ENCODE results near the gene SPRED3. TPM values are rescaled to one million over a fixed set of nuclear protein-coding genes. Genes with fewer than 3 reads are reported as not detected.

SPRED3 gene
- total RNA-seq, 1 donor from 2014 or later = 8.7 TPM

DNA sequence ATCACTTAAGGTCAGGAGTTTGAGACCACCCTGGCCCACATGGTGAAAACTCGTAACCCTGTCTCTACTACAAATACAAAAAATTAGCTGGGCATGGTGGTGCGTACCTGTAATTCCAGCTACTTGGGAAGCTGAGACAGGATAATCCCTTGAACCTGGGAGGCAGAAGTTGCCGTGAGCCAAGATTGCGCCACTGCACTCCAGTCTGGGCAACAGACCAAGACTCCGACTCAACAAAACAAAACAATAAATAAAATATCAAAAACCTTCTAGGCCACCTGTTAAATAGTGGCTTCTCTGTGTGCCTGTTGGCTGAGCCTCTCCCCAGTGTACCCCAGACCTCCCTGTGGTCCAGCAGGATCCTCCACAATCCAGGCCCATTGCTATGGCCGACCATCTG lies 17.4 kb upstream of the SPRED3 start:
- DNase-seq = no peak
- TF ChIP-seq, protein P1, sequence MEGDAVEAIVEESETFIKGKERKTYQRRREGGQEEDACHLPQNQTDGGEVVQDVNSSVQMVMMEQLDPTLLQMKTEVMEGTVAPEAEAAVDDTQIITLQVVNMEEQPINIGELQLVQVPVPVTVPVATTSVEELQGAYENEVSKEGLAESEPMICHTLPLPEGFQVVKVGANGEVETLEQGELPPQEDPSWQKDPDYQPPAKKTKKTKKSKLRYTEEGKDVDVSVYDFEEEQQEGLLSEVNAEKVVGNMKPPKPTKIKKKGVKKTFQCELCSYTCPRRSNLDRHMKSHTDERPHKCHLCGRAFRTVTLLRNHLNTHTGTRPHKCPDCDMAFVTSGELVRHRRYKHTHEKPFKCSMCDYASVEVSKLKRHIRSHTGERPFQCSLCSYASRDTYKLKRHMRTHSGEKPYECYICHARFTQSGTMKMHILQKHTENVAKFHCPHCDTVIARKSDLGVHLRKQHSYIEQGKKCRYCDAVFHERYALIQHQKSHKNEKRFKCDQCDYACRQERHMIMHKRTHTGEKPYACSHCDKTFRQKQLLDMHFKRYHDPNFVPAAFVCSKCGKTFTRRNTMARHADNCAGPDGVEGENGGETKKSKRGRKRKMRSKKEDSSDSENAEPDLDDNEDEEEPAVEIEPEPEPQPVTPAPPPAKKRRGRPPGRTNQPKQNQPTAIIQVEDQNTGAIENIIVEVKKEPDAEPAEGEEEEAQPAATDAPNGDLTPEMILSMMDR (IDR thresholded peaks at IDR 0.05; ENCODE audit: partially characterized antibody, unreplicated experiment) = no peak
- Mint-ChIP-seq H3K27ac (ENCODE audit: unreplicated experiment) (no peak overlapping the region), H3K4me1 (ENCODE audit: low read depth, unreplicated experiment) (peaks cover 13% of the 10 kb centered on the region), H3K4me3 (ENCODE audit: unreplicated experiment) (no peak overlapping the region), H3K36me3 (ENCODE audit: unreplicated experiment) (peaks cover 5% of the 10 kb centered on the region), H3K27me3 (ENCODE audit: unreplicated experiment) (peaks cover 12% of the 10 kb centered on the region), H3K9me3 (ENCODE audit: unreplicated experiment) (peaks cover 18% of the 10 kb centered on the region)

DNA sequence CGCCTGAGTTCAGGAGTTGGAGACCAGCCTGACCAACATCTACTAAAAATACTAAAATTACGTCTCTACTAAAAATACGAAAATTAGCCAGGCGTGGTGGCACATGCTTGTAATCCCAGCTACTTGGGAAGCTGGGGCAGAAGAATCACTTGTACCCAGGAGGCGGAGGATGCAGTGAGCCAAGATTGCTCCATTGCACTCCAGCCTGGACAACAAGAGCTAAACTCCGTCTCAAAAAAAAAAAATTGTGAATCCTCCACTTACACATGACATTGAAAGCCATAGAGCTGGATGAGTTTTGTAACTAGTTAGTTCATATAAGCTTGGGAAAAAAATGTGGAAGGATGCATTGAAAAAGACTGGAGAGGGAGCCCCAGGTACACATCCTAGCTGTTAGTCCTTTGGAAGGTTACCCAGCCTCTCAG lies 14.6 kb upstream of the SPRED3 start:
- DNase-seq = no peak
- H3K27me3 Mint-ChIP-seq (ENCODE audit: unreplicated experiment) = peaks cover 9% of the 10 kb centered on the region
- H3K27ac Mint-ChIP-seq (ENCODE audit: unreplicated experiment) = peak overlapping the region; percentile 97
- peaks cover 14% of the 10 kb centered on the region for H3K4me1 Mint-ChIP-seq (ENCODE audit: low read depth, unreplicated experiment)
- peak overlapping the region; percentile 97 for H3K4me3 Mint-ChIP-seq (ENCODE audit: unreplicated experiment)
- TF ChIP-seq, protein P1 (IDR thresholded peaks at IDR 0.05; ENCODE audit: partially characterized antibody, unreplicated experiment) = no peak
- peaks cover 5% of the 10 kb centered on the region for H3K36me3 Mint-ChIP-seq (ENCODE audit: unreplicated experiment)
- peaks cover 14% of the 10 kb centered on the region for H3K9me3 Mint-ChIP-seq (ENCODE audit: unreplicated experiment)

DNA sequence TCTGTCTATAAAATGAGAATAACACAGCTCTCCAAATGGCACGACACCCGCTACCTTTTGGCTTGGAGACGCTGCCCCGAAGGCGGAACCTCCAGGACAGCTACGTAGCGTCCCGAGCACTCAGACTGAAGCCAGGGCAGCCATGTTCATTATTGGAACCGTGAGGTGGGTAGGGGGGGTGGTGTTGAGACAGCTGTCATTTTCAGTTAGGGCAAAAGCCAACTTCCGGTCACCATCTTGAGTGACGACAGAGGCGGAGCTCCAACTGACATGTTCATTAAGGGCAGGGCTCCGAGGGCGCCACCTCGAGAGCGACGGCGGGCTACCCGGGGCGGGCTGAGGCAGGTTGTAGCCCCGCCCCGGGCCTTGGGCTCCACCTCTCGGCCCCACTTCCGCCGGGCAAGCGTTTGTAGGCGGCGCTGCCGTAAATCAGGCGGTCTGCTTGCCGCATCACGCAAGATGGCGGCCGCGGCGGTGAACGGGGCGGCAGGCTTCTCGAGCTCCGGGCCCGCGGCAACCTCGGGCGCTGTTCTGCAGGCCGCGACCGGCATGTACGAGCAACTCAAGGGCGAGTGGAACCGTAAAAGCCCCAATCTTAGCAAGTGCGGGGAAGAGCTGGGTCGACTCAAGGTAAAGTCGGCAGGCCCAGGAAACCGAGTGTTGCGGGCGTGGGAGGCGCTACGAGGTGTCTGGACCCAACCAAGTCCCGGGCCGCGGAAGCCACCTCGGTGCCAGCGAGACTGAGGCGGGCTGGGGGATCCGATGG lies 14.0 kb upstream of the SPRED3 start, which contains the start of gene PSMD8:
Gene PSMD8 (plus strand): TSS at position 240 of the 766 bp plus-strand sequence. CDS start 31 bp downstream, at position 271.
- TF ChIP-seq, protein P1 (IDR thresholded peaks at IDR 0.05; ENCODE audit: partially characterized antibody, unreplicated experiment) = no peak
- Mint-ChIP-seq H3K9me3 (ENCODE audit: unreplicated experiment) (peaks cover 14% of the 10 kb centered on the region), H3K4me3 (ENCODE audit: unreplicated experiment) (peak within 1 kb of the TSS; percentile 97), H3K4me1 (ENCODE audit: low read depth, unreplicated experiment) (peaks cover 14% of the 10 kb centered on the region), H3K36me3 (ENCODE audit: unreplicated experiment) (peaks cover 5% of the 10 kb centered on the region), H3K27ac (ENCODE audit: unreplicated experiment) (peak within 1 kb of the TSS; percentile 97), H3K27me3 (ENCODE audit: unreplicated experiment) (peaks cover 9% of the 10 kb centered on the region)
- DNase-seq = peak; percentile 98

DNA sequence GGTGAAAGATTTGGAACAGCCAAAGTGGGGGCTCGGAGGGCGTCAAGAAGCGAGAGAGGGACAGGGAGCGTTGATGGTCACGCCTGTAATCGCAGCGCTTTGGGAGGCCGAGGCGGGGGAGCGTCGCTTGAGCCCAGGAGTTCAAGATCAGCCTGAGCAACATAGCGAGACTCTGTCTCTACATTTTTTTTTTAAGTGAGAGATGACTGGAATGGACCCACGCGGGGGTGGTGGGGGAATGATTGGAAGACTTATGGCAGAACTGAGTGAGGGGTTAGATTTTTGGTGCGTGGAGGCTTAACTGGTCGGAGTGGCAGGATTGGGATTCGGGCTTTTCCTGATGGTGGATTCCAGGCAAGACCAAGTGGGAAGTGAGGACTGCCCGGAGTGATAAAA lies 13.4 kb upstream of the SPRED3 start:
- H3K9me3 Mint-ChIP-seq (ENCODE audit: unreplicated experiment) = peaks cover 14% of the 10 kb centered on the region
- TF ChIP-seq, protein P1 (IDR thresholded peaks at IDR 0.05; ENCODE audit: partially characterized antibody, unreplicated experiment) = no peak
- H3K27ac Mint-ChIP-seq (ENCODE audit: unreplicated experiment) = peak overlapping the region; percentile 93
- peaks cover 5% of the 10 kb centered on the region for H3K36me3 Mint-ChIP-seq (ENCODE audit: unreplicated experiment)
- DNase-seq = no peak
- H3K4me3 Mint-ChIP-seq (ENCODE audit: unreplicated experiment) = peak overlapping the region; percentile 97
- H3K27me3 Mint-ChIP-seq (ENCODE audit: unreplicated experiment) = peaks cover 9% of the 10 kb centered on the region
- H3K4me1 Mint-ChIP-seq (ENCODE audit: low read depth, unreplicated experiment) = peaks cover 13% of the 10 kb centered on the region

DNA sequence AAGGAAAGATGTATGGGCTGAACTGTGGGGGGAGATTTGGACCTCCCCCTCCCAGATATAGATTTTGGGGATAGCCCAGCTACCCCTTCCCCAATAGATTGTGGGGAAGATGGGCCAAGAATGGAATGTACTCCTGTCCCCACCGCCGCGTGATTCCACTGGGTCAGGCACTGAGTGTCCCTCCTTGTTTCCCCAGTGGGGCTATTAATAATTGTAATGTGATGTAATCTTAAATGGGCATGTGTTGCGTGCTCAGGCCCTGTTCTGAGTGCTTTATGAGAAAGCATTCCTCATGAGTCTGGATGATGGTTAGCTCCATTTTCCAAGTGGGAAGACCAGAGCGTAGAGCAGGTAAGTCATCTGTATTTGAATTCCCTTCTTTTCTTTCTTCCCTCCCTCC lies 12.7 kb upstream of the SPRED3 start:
- H3K4me1 Mint-ChIP-seq (ENCODE audit: low read depth, unreplicated experiment) = peaks cover 9% of the 10 kb centered on the region
- peaks cover 12% of the 10 kb centered on the region for H3K9me3 Mint-ChIP-seq (ENCODE audit: unreplicated experiment)
- H3K27ac Mint-ChIP-seq (ENCODE audit: unreplicated experiment) = peak overlapping the region; percentile 28
- peaks cover 1% of the 10 kb centered on the region for H3K36me3 Mint-ChIP-seq (ENCODE audit: unreplicated experiment)
- TF ChIP-seq, protein P1 (IDR thresholded peaks at IDR 0.05; ENCODE audit: partially characterized antibody, unreplicated experiment) = no peak
- H3K4me3 Mint-ChIP-seq (ENCODE audit: unreplicated experiment) = peak overlapping the region; percentile 97
- DNase-seq = no peak
- peaks cover 6% of the 10 kb centered on the region for H3K27me3 Mint-ChIP-seq (ENCODE audit: unreplicated experiment)

Data from glutamatergic neuron (in vitro differentiated cells).